ENCODE measurements around the gene HERC6.
"Not testable (repeated sequence)": the region's sequence is repeated elsewhere in the genome, so short reads cannot be mapped to it uniquely, and the experiment has no call there.

HERC6 gene

DNA sequence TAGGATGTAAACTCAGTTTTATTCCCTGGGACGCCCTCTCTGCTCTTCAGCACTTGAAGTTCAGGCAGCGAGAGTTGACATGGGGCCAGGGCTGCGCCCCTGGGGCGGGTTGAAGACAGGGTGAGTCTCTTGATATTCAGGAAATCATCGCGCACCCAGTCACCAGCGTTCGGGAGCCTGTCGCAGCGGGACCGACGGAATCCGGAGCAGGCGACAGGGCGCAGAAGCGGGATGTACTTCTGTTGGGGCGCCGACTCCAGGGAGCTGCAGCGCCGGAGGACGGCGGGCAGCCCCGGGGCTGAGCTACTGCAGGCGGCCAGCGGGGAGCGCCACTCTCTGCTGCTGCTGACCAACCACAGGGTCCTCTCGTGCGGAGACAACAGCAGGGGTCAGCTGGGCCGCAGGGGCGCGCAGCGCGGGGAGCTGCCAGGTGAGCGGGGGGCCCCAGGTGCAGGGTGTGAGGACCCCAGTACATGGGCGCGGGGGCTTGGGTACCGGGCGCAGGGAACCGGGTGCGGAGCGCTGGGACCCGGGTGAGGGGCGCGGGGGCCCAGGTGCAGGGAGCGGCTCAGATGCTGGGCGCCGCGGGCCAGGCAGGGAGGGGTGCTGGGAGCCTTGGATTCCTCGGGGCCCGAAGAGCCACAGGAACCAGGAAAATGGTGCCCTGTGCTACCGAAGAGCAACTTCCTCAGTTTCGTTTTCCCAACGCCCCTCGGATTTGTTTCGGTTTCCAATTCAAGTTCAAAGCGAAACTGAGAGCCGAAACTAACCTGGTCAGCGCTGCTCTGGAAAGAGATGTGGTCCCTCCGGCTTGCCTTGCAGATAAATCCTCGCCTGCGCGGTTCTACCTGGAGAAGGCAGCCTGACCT is at the start of gene HERC6:
Gene HERC6 (plus strand): TSS at position 162 of the 869 bp plus-strand sequence. CDS start 70 bp downstream, at position 232.
- peak; percentile 29; the same call in 1 of the 2 replicates for TF ChIP-seq ZFX (IDR thresholded peaks at IDR 0.05)
- TF ChIP-seq, protein P1, sequence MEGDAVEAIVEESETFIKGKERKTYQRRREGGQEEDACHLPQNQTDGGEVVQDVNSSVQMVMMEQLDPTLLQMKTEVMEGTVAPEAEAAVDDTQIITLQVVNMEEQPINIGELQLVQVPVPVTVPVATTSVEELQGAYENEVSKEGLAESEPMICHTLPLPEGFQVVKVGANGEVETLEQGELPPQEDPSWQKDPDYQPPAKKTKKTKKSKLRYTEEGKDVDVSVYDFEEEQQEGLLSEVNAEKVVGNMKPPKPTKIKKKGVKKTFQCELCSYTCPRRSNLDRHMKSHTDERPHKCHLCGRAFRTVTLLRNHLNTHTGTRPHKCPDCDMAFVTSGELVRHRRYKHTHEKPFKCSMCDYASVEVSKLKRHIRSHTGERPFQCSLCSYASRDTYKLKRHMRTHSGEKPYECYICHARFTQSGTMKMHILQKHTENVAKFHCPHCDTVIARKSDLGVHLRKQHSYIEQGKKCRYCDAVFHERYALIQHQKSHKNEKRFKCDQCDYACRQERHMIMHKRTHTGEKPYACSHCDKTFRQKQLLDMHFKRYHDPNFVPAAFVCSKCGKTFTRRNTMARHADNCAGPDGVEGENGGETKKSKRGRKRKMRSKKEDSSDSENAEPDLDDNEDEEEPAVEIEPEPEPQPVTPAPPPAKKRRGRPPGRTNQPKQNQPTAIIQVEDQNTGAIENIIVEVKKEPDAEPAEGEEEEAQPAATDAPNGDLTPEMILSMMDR (conservative IDR thresholded peaks at IDR 0.05): peak; percentile 85
- H3K27ac ChIP-seq: peak within 1 kb of the TSS; percentile 72

DNA sequence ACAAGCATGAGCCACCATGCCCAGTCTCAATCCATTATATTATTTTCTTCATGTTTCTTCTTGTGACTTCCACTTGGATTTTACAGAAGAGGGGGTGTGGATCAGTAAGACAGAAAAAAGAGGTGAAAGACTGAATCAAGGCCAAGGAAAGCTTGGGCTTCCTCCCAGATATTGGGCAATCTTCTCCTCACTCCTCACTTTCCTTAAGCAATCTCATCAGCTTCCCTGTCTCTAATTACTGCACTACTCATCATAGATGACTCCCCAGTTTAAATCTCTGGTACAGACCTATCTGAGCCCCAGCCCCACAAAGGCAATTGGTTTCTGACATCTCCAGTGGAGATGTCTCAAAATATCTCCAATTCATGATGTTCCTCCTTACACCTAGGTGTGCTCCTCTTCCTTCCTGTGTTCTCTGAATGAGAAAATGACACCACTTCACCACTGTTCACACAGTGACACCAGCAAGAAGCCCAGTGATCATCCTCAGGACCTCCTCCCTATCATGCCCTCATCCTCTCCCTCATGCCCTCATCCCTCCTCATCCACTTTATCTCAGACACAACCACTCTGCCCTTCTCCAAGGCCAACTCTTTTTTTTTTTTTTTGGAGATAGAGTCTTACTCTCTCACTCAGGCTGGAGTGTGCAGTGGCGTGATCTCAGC is 44.8 kb upstream of the HERC6 start:
- TF ChIP-seq, protein P1 (conservative IDR thresholded peaks at IDR 0.05): no peak
- TF ChIP-seq ZFX (IDR thresholded peaks at IDR 0.05): no peak
- peak overlapping the region; percentile 86 for H3K27ac ChIP-seq

DNA sequence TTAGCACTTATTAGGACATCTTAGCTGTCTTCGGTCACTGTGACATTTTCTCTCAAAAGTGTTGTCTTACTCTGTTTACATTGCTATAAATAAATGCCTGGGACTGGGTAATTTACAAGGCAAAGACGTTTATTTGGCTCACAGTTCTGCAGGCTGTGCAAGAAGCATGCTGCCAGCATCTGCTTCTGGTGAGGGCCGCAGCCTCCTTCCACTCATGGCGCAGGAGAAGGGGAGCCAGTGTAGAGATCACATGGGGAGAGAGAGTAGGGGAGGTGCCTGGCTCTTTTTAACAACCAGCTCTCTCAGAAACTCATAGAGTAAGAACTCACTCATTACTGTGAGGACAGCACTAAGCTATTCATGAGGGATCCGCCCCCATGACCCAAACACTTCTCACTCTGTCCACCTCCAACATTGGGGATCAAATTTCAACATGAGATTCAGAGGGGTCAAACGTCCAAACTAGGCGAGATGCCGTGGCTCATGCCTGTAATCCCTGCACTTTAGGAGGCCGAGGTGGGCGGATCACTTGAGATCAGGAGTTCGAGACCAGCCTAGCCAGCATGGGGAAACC is 43.5 kb upstream of the HERC6 start:
- TF ChIP-seq, protein P1 (conservative IDR thresholded peaks at IDR 0.05): no peak
- no peak for TF ChIP-seq ZFX (IDR thresholded peaks at IDR 0.05)
- H3K27ac ChIP-seq: peak overlapping the region; percentile 86

DNA sequence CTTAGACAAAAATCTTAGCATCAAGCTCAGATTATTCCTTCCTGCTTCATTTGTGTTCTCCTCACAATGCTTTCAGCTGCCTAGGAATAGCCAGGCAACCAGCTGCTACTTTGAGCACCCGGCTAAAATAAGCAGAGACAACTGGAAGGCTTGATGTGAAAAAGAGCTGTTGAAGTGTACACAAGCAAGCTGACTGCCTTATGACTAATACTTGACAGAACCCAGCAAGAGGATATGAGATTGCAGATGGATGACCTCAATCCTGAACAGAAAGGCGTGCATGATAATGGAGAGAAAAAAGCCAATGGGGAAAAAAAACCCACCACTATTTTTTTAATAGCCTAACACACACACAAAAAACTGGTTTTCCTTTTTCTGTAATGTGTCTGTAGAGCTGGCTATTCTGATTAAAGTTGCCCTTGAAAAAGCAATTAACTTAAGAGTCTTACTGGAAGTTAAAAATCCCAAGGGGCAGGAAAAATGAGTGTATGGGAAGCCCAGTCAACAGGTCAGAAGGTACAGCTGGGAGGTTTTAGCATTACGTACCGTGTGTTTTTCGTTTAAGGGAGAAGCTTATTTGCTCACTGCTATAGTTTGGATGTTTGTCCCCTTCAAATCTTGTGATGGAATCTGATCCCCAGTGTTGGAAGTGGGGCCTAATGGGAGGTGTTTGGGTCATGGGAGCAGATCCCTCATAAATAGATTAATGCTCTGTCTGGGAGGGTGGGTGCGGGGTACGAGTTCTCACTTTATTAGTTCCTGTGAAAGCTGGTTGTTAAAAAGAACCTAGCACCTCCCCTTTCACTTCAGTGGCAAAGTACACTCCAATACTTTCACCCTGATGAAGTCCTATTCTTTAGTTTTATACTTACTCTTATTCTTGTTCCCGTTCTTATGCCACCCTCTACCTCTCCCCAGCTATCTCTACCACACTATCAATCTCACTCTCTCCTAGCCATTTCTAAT is 37.1 kb upstream of the HERC6 start:
- TF ChIP-seq, protein P1 (conservative IDR thresholded peaks at IDR 0.05): no peak
- no peak for TF ChIP-seq ZFX (IDR thresholded peaks at IDR 0.05)
- H3K27ac ChIP-seq: no peak overlapping the region

DNA sequence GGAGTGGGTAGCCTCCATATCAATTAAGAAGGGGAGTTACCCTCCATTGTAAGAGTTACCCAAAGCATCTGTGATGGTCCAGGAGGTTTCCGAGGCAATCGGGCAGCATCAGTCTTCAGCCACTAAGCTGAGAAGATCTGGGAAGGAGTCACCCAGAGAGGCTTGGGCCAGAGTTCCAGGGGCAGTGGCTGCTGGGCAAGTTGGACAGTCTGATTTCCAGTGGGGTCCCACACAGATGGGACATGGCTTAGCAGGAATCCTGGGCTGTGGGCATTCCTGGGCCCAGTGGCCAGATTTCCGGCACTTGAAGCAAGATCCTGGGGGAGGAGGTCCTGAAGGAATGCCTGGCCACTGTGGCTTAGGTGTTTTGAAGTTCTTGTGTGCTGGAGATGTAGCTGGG is 31.8 kb upstream of the HERC6 start:
- H3K27ac ChIP-seq: not testable (repeated sequence)

DNA sequence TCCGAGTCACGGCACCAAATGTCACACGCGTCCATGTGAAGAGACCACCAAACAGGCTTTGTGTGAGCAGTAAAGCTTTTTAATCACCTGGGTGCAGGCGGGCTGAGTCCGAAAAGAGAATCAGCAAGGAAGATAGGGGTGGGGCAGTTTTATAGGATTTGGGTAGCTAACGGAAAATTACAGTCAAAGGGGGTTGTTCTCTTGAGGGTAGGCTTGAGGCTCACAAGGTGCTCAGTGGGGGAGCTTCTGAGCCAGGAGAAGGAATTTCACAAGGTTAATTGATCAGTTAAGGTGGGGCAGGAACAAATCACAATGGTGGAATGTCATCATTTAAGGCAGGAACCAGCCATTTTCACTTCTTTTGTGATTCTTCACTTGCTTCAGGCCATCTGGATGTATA is 29.9 kb upstream of the HERC6 start:
- H3K27ac ChIP-seq: not testable (repeated sequence)

DNA sequence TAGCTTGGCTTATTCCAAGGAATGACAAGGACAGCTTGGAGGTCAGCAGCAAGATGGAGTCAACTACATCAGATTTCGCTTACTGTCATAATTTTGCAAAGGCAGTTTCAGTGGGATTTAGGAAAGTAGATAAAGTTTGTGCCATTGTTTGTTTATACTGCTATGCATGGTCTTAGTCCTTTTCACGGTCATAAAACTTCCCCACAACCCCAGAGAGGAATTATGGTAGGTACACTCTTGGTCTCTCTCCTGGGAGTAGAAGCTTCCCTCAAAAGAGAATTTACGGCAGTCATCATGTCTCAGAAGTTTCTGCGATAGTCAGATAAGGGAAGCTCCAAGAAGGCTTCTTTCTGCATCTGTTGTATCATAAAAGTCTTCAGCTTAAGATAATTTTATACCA is 27.9 kb upstream of the HERC6 start:
- H3K27ac ChIP-seq: no peak overlapping the region
- TF ChIP-seq ZFX (IDR thresholded peaks at IDR 0.05): no peak
- TF ChIP-seq, protein P1 (conservative IDR thresholded peaks at IDR 0.05): no peak

Measured in C4-2B (cell line).